ENCODE data around the gene ROR2.
A peak's percentile ranks its signal among the peaks of the same experiment; 100 is the strongest.

ROR2 gene

DNA sequence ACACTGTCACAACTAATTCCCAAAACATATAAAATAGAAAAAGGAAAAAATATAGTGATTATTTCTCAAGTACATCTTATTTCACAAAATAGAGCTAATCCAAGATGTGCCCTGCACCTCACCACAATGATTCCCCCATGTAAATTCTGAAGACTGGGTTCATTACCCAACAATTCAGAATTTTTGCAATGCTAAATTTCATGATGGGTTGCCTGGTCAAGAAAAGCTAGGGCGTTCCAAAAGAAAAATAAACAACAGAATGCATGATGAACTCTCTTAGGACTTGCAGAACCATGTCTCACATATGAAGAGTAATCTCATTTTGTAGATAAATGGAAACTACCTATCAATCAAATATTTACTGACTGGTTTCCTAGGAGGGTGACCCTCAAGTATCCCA is 266.8 kb downstream of the ROR2 start:
- Histone ChIP-seq H3K4me3 (no peak overlapping the region), H3K27ac (no peak overlapping the region)
- DNase-seq (ENCODE audit: low spot score) = no peak
- TF ChIP-seq, protein P1, sequence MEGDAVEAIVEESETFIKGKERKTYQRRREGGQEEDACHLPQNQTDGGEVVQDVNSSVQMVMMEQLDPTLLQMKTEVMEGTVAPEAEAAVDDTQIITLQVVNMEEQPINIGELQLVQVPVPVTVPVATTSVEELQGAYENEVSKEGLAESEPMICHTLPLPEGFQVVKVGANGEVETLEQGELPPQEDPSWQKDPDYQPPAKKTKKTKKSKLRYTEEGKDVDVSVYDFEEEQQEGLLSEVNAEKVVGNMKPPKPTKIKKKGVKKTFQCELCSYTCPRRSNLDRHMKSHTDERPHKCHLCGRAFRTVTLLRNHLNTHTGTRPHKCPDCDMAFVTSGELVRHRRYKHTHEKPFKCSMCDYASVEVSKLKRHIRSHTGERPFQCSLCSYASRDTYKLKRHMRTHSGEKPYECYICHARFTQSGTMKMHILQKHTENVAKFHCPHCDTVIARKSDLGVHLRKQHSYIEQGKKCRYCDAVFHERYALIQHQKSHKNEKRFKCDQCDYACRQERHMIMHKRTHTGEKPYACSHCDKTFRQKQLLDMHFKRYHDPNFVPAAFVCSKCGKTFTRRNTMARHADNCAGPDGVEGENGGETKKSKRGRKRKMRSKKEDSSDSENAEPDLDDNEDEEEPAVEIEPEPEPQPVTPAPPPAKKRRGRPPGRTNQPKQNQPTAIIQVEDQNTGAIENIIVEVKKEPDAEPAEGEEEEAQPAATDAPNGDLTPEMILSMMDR (IDR thresholded peaks at IDR 0.05) = no peak

DNA sequence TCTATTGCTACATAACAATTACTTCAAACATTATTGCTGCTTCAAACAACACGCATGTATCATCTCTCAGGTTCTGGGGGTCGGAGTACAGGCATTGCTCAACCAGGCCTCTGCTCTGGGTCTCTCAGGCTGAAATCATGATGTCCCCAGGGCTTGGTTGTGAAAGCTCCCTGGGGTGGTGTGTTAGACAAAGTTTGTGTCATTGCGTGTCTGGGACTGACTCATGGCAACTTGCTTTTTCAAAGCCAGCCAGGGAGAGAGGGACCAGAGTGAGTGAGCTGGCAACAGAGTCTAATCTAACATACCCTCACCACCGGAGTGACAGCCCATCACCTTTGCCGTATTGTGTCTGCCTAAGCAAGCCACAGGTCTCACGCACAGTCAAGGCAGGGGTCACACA is 267.2 kb downstream of the ROR2 start:
- TF ChIP-seq, protein P1 (IDR thresholded peaks at IDR 0.05) = no peak
- DNase-seq (ENCODE audit: low spot score) = no peak
- H3K4me3 ChIP-seq = no peak overlapping the region

DNA sequence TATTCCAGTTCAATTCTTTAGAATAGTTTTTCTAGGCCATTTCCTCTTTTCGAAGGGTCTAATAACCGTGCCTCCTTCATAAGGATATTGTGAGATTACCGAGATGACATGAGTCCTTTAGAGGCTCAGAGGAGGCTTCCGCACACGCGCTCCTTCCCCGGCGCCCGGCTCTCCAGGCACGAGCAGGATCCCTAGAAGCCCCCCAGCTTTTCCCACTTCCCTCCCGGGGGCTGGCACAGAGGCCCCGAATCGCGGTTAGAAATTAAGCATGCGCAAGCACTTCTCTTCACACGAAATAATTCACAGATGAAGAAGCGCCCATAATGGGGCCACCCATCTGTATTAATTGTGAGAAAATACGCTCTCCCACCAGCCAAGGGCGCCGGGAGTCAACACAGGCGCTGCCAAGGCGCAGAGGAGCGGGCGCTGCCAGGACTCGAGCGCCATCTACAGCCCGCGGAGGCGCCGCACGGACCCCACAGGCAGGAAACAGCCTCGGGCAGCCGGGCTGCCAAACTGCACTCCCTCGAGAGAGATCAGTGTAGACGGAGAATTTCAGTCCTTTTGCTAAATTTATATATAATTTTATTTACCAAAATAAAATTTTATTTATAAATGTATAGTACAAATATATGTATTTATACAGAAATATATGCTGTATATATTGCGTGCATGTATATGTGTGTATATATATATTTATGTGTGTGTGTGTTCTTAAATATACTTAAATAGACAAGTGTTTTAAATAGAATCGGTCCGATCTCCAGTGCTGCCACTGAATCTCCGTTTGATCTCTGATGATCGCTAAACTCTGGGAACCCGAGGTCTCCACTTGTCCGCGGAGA is 268.3 kb downstream of the ROR2 start:
- TF ChIP-seq, protein P1 (IDR thresholded peaks at IDR 0.05) = peak; percentile 35
- Histone ChIP-seq H3K4me3 (peak overlapping the region; percentile 28), H3K27ac (no peak overlapping the region)
- no peak for DNase-seq (ENCODE audit: low spot score)

More for the DNA sequence above, 267.2 kb downstream of the ROR2 start:
- H3K27ac ChIP-seq = no peak overlapping the region

DNA sequence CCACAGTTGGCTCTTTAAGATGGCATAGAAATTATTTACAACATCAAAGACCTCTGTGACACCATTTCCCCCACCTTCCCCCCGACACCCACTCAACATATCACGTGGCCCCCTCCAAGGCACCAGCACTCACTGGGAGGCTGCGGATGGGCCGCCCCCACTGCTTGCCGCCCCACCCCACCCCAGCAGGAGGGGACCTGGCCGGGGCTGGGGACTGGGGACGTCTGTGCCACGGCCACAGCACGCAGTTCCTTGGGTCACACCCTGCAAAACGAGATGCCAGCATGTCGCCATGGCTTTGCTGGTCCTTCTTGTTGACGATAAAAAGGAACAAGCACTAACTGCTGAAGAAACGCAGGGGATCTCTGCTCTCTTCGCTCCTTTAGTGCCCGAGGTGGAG is 269.0 kb downstream of the ROR2 start:
- TF ChIP-seq, protein P1 (IDR thresholded peaks at IDR 0.05) = no peak
- Histone ChIP-seq H3K27ac (no peak overlapping the region), H3K4me3 (no peak overlapping the region)
- no peak for DNase-seq (ENCODE audit: low spot score)

DNA sequence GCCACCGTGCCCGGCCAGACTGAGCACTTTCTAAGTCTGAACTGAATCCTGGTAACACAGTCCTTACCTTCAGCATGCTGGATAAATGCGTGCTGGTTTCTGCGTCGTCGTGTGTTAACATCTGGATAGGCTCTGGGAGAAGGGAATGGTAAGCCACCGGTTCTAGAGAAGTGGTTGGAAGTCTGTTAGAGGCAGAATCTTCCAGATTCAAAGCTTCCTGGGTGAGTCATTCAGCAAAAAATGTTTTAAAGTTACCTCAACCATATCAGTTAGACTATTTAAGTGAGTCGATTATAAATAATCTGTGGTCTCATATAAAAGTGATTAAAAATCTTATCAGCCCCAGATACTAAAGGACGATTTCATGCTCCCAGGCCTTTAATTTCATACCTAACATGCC is 269.9 kb downstream of the ROR2 start:
- no peak overlapping the region for H3K27ac ChIP-seq
- DNase-seq (ENCODE audit: low spot score) = no peak
- TF ChIP-seq, protein P1 (IDR thresholded peaks at IDR 0.05) = no peak
- H3K4me3 ChIP-seq = no peak overlapping the region

DNA sequence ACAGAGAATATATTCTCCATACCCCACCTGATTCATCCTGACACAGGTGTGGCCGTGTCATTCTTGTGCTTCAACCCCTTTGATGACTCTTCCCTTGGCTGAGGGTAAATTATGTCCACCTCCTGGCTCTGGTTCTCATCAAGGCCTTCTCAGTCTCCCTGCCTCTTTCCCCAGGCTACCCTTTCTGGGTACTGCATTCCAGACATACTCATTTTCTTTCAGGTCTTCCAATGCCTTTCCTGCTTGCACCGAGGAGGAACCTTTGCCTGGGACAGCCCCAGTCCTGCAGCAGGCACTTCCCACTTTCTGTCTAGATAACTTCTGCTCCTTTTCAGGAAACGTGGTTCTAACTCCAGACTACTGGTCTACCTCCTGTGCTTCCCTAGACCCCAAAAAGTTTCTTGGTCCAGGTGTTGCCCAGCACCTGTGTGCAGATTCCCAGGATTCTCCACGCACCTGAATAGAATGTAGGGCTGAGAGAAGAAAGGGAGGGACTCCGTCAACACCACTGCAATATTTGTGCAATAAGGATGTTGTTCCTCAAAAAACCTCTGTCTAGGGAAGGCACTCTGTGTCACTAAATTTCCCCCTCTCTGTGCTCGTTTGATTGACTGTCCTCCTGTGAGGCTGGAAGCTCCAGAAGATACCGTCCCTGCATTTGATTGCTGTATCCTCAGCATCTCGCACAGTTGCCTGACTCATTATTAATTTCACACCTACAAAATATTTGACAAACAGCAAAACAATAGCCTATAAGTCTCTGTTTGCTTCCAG is 271.0 kb downstream of the ROR2 start:
- TF ChIP-seq, protein P1 (IDR thresholded peaks at IDR 0.05) = no peak
- DNase-seq (ENCODE audit: low spot score) = no peak
- no peak overlapping the region for H3K4me3 ChIP-seq
- H3K27ac ChIP-seq = no peak overlapping the region

Measured in coronary artery (tissue), 2 donors.